CD4-positive, alpha-beta T cell treated with Interleukin-4 for 4 hours (primary cell): ENCODE measurements around the gene TMEM218.
A peak's percentile ranks its signal among the peaks of the same experiment; 100 is the strongest.
"Not testable (repeated sequence)": the region's sequence is repeated elsewhere in the genome, so short reads cannot be mapped to it uniquely, and the experiment has no call there.

Source experiments
- DNase-seq: peaks from one replicate; pipeline ENCODE4 v3.0.0-alpha.2; 2020

TMEM218 gene

DNA sequence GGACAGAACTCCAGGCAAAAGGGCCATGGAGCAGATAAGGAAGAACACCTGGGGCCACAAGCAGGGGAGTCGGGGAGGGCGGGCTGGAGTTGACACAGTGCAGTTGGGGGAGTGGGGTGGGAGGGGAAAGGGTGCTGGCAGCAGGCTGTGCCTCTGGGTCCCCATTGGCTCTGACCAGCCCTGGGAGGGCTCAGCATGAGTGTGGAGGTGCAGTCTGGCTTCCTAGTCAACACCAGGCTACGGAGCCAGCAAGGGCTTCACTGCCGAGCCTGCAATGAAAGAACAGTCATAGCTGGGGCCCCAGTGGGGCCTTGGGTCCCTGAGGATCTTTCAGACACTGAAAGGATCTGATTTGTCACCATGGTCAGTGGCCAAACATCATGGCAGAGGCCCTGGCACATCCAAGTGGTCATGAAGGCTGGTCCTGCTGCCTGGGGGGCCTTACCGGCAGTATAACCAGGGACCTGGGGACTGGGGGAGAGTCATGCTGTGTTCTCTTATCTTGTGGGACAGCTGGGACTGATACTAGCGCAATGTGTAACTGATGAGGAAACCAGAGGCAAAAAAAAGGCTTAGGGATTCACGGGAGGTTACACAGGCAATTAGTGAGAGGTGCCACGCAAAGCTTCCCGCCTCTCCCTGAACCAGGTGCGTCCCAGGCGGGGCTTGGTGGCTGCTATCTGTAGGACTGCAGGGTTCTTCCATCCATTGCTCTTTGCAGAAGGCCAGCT lies 36.8 kb downstream of the TMEM218 start:
- DNase-seq = no peak

GRCh38 chr11:125073616-125074483 lies 37.6 kb downstream of the TMEM218 start:
- DNase-seq = no peak

- no peak for DNase-seq
These were observed 38.4 kb downstream of the TMEM218 start for GRCh38 chr11:125072961-125073590.

GRCh38 chr11:125072218-125072960 lies 39.0 kb downstream of the TMEM218 start:
- DNase-seq = no peak

DNA sequence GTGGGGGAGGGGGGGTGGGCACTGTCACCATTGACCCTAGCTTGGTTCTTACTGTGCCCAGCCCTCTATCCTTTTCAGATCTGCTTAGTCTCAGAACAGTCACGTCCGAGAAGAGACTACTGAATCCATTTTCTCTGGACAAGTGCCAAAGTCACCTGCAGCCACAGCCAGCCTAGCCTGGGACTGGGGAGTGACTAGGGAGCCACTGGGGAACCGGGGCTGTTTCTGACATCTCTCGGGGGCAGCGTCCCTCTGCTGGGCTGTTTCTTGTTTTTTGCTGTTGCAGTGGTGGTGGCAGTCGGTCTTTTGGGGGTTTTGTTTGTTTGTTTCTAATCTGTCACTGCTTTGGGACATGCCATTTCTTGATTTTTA lies 39.6 kb downstream of the TMEM218 start:
- no peak for DNase-seq

GRCh38 chr11:125071435-125071834 lies 40.0 kb downstream of the TMEM218 start:
- no peak for DNase-seq

GRCh38 chr11:125070699-125071254 lies 40.6 kb downstream of the TMEM218 start:
- DNase-seq = peak; percentile 24

GRCh38 chr11:125069796-125070195 lies 41.6 kb downstream of the TMEM218 start:
- DNase-seq = no peak

- DNase-seq = no peak
These were observed 42.4 kb downstream of the TMEM218 start for GRCh38 chr11:125069008-125069407.

DNA sequence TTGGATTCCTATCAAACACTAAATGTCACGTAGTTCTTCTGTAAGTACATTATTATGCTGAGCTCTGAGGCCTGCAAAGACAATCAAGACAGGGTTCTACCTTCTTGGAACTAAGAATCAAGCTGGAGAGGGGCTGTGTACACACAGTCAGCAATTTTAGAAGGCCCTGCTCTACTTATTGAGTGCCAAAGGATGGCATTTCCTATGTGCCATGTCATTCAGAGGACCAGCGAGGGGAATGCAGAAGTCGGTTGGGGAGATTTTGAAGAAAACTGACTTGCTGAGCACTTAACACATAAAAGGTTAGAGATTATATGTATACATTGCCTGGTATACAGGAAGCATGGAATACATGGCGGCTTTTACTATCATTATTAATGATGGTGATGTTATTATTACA lies 43.1 kb downstream of the TMEM218 start:
- no peak for DNase-seq

GRCh38 chr11:125064070-125064469 lies 47.4 kb downstream of the TMEM218 start:
- DNase-seq = no peak

DNA sequence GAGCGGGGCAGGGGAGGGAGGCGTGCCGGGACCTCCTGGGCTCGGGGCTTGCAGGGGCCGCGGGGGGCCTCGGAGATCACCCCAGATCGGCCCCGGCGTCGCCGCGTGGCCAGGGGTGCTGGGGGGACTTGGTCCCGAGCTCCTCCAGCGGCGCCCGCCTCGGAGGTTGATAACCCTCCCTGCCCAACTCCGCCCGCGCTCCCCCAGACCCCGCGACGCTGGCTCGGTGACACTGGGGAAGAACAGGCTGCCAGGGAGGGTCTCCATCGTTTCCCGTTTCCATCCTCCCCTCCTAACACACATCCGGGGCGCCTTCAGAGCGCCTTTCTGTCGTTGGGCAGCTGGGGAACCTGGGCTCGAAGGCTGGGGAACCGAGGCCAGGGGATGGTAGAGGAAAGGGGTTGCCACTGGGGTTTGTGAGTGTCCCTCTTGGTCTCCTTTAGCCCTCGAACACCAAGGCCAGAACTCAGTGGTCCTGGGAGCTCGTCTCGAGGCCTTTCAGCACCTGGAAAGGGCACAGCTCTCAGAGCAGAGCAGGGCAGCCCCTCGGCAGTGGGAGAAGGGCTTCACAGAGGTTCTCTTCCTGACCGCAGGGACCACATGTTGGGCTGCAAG lies 47.9 kb downstream of the TMEM218 start:
- DNase-seq = no peak

- DNase-seq = peak; percentile 37
These were observed 48.4 kb downstream of the TMEM218 start, which contains the start of gene SLC37A2 for GRCh38 chr11:125062931-125063428. Gene SLC37A2, plus strand, starts transcription at chr11:125063305. Its CDS starts 63 bp downstream, at chr11:125063368.

DNA sequence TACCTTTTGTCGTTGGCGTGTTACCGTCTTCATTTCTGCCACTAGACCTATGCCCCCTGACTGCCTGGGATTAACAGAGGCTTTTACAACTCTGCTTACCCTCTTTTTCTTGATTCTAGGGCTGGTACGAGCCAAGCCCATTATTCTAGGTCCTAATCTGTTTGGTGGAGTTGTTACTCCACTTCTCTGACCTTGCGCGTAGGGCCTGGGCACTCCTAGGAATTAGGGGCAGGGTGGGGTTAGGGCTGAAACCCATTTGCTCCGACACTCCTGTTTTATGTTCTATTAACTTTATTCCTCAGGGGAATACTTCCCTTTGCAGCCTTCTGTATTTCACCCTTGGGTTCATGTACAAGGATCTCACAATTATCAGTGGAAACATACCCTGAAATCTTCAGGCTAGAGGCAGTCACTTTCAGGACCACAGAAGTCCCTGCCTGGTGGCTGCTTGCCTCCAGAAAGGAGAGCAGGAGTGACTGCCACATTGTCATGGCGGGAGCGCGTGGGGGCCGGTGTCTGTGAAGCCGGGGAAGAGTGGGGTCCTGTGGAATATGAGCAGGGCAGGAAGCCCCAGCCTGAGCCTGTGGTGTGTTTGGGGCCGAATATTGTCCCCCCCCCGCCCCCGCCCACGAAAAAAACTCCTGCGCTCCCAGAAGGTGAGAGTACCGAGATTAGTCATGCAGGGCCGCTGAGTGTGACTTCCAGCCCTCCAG lies 49.1 kb downstream of the TMEM218 start:
- DNase-seq = no peak

GRCh38 chr11:125061281-125061680 lies 50.1 kb downstream of the TMEM218 start:
- no peak for DNase-seq

DNA sequence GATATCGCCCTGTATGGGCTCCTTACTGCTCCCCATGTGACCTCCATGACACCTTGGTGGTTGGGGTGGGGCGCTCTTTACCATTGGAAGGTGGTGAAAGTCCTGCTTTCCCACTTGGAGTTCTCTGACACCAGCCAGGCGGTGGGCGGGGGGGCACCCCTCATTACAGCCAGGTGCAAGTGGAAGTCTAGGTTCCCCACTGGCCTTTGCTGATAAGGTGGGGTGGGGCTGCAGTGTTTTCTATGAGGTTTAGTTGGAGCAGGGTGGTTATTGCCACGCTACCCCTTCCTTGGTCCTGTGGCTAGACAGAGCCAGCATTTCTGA lies 53.8 kb downstream of the TMEM218 start:
- DNase-seq = no peak

GRCh38 chr11:125056931-125057692 lies 54.3 kb downstream of the TMEM218 start:
- no peak for DNase-seq

DNA sequence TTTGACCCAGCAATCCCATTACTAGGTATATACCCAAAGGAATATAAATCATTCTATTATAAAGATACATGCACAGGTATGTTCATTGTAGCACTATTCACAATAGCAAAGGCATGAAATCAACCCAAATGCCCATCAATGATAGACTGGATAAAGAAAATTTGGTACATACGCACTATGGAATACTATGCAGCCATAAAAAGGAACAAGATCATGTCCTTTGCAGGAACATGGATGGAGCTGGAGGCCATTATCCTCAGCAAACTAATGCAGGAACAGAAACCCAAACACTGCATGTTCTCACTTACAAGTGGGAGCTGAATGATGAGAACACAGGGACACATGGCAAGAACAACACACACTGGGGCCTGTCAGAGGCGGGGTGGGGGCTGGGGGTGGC lies 55.3 kb downstream of the TMEM218 start:
- not testable (repeated sequence) for DNase-seq

DNA sequence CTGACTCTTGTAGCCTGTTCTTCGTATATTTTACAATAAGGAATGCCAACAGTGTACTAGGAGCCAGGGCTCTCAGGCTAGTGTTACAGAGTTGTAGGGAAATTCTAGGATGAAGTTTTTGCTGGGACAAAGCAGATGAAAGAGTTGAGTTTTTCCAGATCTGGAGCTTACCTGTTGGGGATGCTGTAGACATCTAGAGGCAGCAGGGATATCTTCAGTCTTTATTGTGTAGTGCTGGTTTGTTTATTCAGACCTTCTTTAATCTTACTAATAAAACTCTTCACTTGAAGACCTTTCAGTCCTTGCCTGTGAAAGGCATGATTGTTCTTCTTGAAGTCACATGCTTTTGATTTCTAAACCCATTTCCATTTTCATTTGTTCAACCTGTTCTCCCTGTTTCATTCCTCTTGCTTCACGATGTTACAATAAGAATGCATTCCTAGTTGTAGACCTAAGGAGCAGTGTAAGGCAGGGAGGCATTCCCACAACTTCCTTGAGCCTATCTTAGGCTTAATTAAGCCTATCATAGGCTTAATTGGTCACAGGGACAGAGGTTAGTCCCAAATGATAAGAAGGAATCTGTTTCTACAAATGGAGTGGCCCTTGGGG lies 56.2 kb downstream of the TMEM218 start:
- DNase-seq = no peak

GRCh38 chr11:125053167-125053566 lies 58.3 kb downstream of the TMEM218 start:
- no peak for DNase-seq
